C4-2B (cell line): ENCODE results near the gene SYNPO2L.

Experiments used
- ZFX ChIP-seq: fragments of 450-650 bp; IDR thresholded peaks from 2 replicates; pipeline ENCODE4 v1.6.1; 2017
- TF ChIP-seq, protein P1 (sequence below): fragments of 450-650 bp; conservative IDR thresholded peaks from 2 replicates; pipeline ENCODE4 v1.5.1; 2017; ENCODE audit warnings: mild to moderate bottlenecking

DNA sequence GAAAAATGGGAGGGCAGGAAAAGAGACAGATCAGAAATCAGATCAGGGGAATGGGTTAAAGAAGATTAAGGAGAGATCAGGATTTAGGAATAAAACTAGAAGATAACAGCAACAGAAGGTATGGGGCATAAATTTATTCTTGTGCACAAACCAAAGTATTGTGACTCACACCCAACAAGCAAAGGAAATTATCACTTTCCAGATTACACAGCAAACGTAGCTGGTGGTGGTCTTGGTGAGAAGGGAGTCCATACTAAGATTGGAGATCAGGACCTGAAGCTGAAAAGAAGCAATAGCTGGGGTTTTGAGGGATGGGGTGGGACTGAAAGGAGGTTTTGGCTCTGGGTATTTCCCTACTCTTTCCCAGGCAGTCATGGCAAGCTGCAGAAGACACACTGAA lies 11.1 kb downstream of the SYNPO2L start:
- TF ChIP-seq ZFX: no peak
- TF ChIP-seq, protein P1, sequence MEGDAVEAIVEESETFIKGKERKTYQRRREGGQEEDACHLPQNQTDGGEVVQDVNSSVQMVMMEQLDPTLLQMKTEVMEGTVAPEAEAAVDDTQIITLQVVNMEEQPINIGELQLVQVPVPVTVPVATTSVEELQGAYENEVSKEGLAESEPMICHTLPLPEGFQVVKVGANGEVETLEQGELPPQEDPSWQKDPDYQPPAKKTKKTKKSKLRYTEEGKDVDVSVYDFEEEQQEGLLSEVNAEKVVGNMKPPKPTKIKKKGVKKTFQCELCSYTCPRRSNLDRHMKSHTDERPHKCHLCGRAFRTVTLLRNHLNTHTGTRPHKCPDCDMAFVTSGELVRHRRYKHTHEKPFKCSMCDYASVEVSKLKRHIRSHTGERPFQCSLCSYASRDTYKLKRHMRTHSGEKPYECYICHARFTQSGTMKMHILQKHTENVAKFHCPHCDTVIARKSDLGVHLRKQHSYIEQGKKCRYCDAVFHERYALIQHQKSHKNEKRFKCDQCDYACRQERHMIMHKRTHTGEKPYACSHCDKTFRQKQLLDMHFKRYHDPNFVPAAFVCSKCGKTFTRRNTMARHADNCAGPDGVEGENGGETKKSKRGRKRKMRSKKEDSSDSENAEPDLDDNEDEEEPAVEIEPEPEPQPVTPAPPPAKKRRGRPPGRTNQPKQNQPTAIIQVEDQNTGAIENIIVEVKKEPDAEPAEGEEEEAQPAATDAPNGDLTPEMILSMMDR: no peak
